A549 (cell line): Measurements from ENCODE around the gene AREL1. TPM values are rescaled to one million over a fixed set of nuclear protein-coding genes. Genes with fewer than 3 reads are reported as not detected.

Experiments
- ATAC-seq, 2 experiments: fragments of 200-7000 bp in 1 of 2; fragments of >200 bp in 1 of 2; cut with Nextera tagmentation in 1 of 2; cut with Tn5 transposase in 1 of 2; 3 replicates each; pipeline versions ENCODE4 v1.8.0 to v1.9.1; 2018 to 2020; ENCODE audit warnings: mild to moderate bottlenecking in 1 of 2, moderate library complexity in 1 of 2
- CTCF ChIA-PET: fragments of 300-600 bp; sonication (Branson Sonifier 250); formaldehyde crosslinking; extraction: SDS; loops from one replicate; lab custom pipeline; 2021; ENCODE audit warnings: antibody characterized with exemption, inconsistent platforms; lab: Yijun Ruan, JAX
- POLR2A ChIA-PET: fragments of 350-600 bp; formaldehyde crosslinking; extraction: SDS; loops from one replicate; lab custom pipeline; 2021; ENCODE audit warnings: antibody characterized with exemption, inconsistent platforms; lab: Yijun Ruan, JAX
- DNase-seq, 2 experiments: peaks; one replicate each; pipeline versions ENCODE4 v3.0.0 to v3.0.0-alpha.2; 2011 to 2016; ENCODE audit warnings: low read depth in 1 of 2, low spot score in 1 of 2
- FAIRE-seq: peaks from 2 replicates; lab custom pipeline; 2011; peaks lifted over from hg19 to GRCh38; lab: Jason Lieb, UNC
- H3K27ac ChIP-seq, 2 experiments: fragments of >200 bp; sonication (Bioruptor Twin); formaldehyde crosslinking; 3 replicates each; pipeline ENCODE4 v1.5.1; 2016 to 2017
- H3K4me1 ChIP-seq: fragments of >200 bp; sonication (Bioruptor Twin); formaldehyde crosslinking; 3 replicates; pipeline ENCODE4 v1.6.1; 2016
- H3K4me2 ChIP-seq: fragments of >200 bp; sonication (Bioruptor Twin); formaldehyde crosslinking; 3 replicates; pipeline ENCODE4 v1.6.1; 2016
- H3K4me3 ChIP-seq: fragments of >200 bp; sonication (Bioruptor Twin); formaldehyde crosslinking; 3 replicates; pipeline ENCODE4 v1.5.1; 2016
- H3K9me3 ChIP-seq: fragments of >200 bp; sonication (Bioruptor Twin); formaldehyde crosslinking; 3 replicates; pipeline ENCODE4 v1.6.1; 2016
- BHLHE40 ChIP-seq: IDR thresholded peaks from 2 replicates; pipeline ENCODE4 v1.6.1; 2012; ENCODE audit warnings: low read depth, low read length, inconsistent platforms
- CBX2 ChIP-seq: fragments of 200-600 bp; sonication (generic); IDR thresholded peaks from 2 replicates; pipeline ENCODE4 v1.6.1; 2016; ENCODE audit warnings: low read depth, mild to moderate bottlenecking, borderline replicate concordance
- CHD2 ChIP-seq: fragments of 150-350 bp; IDR thresholded peaks from 2 replicates; pipeline ENCODE4 v1.6.1; 2014; ENCODE audit warnings: low read length; ENCODE audit not compliant: partially characterized antibody
- EHF ChIP-seq: fragments of 250-450 bp; sonication (Bioruptor Pico); IDR thresholded peaks from 2 replicates; pipeline ENCODE4 v1.5.0; 2020; ENCODE audit warnings: mild to moderate bottlenecking
- ELK1 ChIP-seq: fragments of 150-350 bp; IDR thresholded peaks from 2 replicates; pipeline ENCODE4 v1.6.1; 2014; ENCODE audit warnings: low read depth, mild to moderate bottlenecking, low read length
- ESRRA ChIP-seq: fragments of 150-350 bp; IDR thresholded peaks from 2 replicates; pipeline ENCODE4 v1.6.1; 2014; ENCODE audit warnings: mild to moderate bottlenecking, low read length, borderline replicate concordance
- FOSL2 ChIP-seq, 2 experiments: fragments of 450-650 bp in 1 of 2; fragments of >200 bp in 1 of 2; sonication (Bioruptor Twin) in 1 of 2; formaldehyde crosslinking; IDR thresholded peaks; 2 replicates each; pipeline versions ENCODE4 v1.5.0 to v1.6.1; 2016 to 2020; ENCODE audit warnings: mild to moderate bottlenecking in 1 of 2, moderate library complexity in 1 of 2
- GATA3 ChIP-seq: IDR thresholded peaks from 2 replicates; pipeline ENCODE4 v1.6.1; 2012; ENCODE audit warnings: borderline replicate concordance
- HDAC2 ChIP-seq: fragments of 200-600 bp; sonication (generic); IDR thresholded peaks from 2 replicates; pipeline ENCODE4 v1.6.1; 2016
- HEYL ChIP-seq: fragments of 250-450 bp; sonication (Bioruptor Pico); IDR thresholded peaks from 2 replicates; pipeline ENCODE4 v1.8.0; 2021; ENCODE audit warnings: mild to moderate bottlenecking, moderate library complexity
- JUNB ChIP-seq: fragments of >200 bp; sonication (Bioruptor Twin); formaldehyde crosslinking; IDR thresholded peaks from 2 replicates; pipeline ENCODE4 v1.6.1; 2016
- KDM1A ChIP-seq: fragments of 200-600 bp; sonication (generic); IDR thresholded peaks from 2 replicates; pipeline ENCODE4 v1.6.1; 2016; ENCODE audit warnings: low read depth, mild to moderate bottlenecking
- MAFK ChIP-seq: fragments of 450-650 bp; IDR thresholded peaks from 2 replicates; pipeline ENCODE4 v1.6.1; 2014; ENCODE audit not compliant: partially characterized antibody
- NFE2L2 ChIP-seq: fragments of 150-350 bp; conservative IDR thresholded peaks from 2 replicates; pipeline ENCODE4 v1.6.1; 2014; ENCODE audit warnings: low read length
- NPAS2 ChIP-seq: fragments of 250-450 bp; sonication (Bioruptor Pico); IDR thresholded peaks from 2 replicates; pipeline ENCODE4 v1.8.0; 2022; ENCODE audit warnings: mild to moderate bottlenecking, moderate library complexity, borderline replicate concordance
- PBX3 ChIP-seq: IDR thresholded peaks from 2 replicates; pipeline ENCODE4 v1.6.1; 2012
- PHF8 ChIP-seq: fragments of 200-600 bp; sonication (generic); IDR thresholded peaks from 2 replicates; pipeline ENCODE4 v1.6.1; 2016; ENCODE audit warnings: low read depth, mild to moderate bottlenecking, antibody characterized with exemption, moderate library complexity, borderline replicate concordance
- RAD21 ChIP-seq, 2 experiments: fragments of >200 bp in 1 of 2; sonication (Bioruptor Twin) in 1 of 2; formaldehyde crosslinking in 1 of 2; IDR thresholded peaks in 1 of 2; conservative IDR thresholded peaks in 1 of 2; 2 replicates in 1 of 2; 3 replicates in 1 of 2; pipeline ENCODE4 v1.6.1; 2012 to 2018; ENCODE audit warnings: inconsistent platforms in 1 of 2
- RARB ChIP-seq: fragments of 250-450 bp; sonication (Bioruptor Pico); IDR thresholded peaks from 2 replicates; pipeline ENCODE4 v1.8.0; 2021; ENCODE audit warnings: mild to moderate bottlenecking, moderate library complexity
- RCOR1 ChIP-seq: fragments of 150-350 bp; IDR thresholded peaks from 2 replicates; pipeline ENCODE4 v1.6.1; 2014; ENCODE audit warnings: antibody characterized with exemption, low read length, low read depth
- REST ChIP-seq: fragments of 200-600 bp; sonication (generic); IDR thresholded peaks from 2 replicates; pipeline ENCODE4 v1.6.1; 2016; ENCODE audit warnings: antibody characterized with exemption, mild to moderate bottlenecking, moderate library complexity
- RNF2 ChIP-seq: fragments of 200-600 bp; sonication (generic); IDR thresholded peaks from 2 replicates; pipeline ENCODE4 v1.6.1; 2016; ENCODE audit warnings: low read depth, mild to moderate bottlenecking, antibody characterized with exemption, moderate library complexity, borderline replicate concordance
- TFCP2L1 ChIP-seq: fragments of 250-450 bp; sonication (Bioruptor Pico); IDR thresholded peaks from 2 replicates; pipeline ENCODE4 v1.5.0; 2021; ENCODE audit warnings: mild to moderate bottlenecking
- ZSCAN20 ChIP-seq: fragments of 250-450 bp; sonication (Bioruptor Pico); IDR thresholded peaks from 2 replicates; pipeline ENCODE4 v1.8.0; 2022; ENCODE audit warnings: mild to moderate bottlenecking, moderate library complexity
- whole genome bisulfite sequencing: methylation state at CpG from one replicate; pipeline ENCODE4 v1.1.6; 2017; ENCODE audit errors: missing lambda C conversion rate; 5-methylcytosine and 5-hydroxymethylcytosine counted together
- polyA plus RNA-seq, 4 experiments: library from polyadenylated mRNA; depleted of rRNA in 3 of 4; stranded (reverse); fragments of >200 nt; fragmentation: RNase III in 1 of 4; extraction: RNeasy Plus Mini Kit Qiagen cat#74134 plus additional on column Dnase treatment in 1 of 4; gene quantifications; 2 replicates in 3 of 4; 3 replicates in 1 of 4; pipeline ENCODE4 v1.2.3, GENCODE V29; 2011 to 2017
- TF ChIP-seq, protein P1 (sequence below): IDR thresholded peaks from 2 replicates; pipeline ENCODE4 v1.6.1; 2012
- TF ChIP-seq, protein P2 (sequence below): IDR thresholded peaks from 2 replicates; pipeline ENCODE4 v1.6.1; 2012; ENCODE audit warnings: low read depth, borderline replicate concordance

The AREL1 gene
- polyA plus RNA-seq, 2 of the 4 experiments (the other 2 are of a cell fraction), result 27.5 to 48.6 TPM

- POLR2A ChIA-PET, result no interaction called here
- WGBS, result 71% methylated on average over 2 of the region's 2 CpGs
- H3K9me3 ChIP-seq, result peaks cover 6% of the 10 kb centered on the region
- CTCF ChIA-PET, result no interaction called here
- no peak overlapping the region for H3K4me3 ChIP-seq
- no peak overlapping the region for H3K4me2 ChIP-seq
- DNase-seq (no peak), FAIRE-seq (no peak), ATAC-seq (no peak)
- TF ChIP-seq RAD21 (conservative IDR thresholded peaks at IDR 0.05 in 1 of 2, IDR thresholded peaks at IDR 0.05 in 1 of 2) (no peak), JUNB (no peak), REST (no peak), RCOR1 (no peak), NPAS2 (CRISPR knock-in tag) (no peak), NFE2L2 (no peak), ZSCAN20 (CRISPR knock-in tag) (no peak), RARB (no peak), KDM1A (no peak), PBX3 (no peak), HDAC2 (no peak), MAFK (no peak), GATA3 (no peak)
- TF ChIP-seq, protein P1, sequence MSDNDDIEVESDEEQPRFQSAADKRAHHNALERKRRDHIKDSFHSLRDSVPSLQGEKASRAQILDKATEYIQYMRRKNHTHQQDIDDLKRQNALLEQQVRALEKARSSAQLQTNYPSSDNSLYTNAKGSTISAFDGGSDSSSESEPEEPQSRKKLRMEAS, result no peak
- TF ChIP-seq, protein P2, sequence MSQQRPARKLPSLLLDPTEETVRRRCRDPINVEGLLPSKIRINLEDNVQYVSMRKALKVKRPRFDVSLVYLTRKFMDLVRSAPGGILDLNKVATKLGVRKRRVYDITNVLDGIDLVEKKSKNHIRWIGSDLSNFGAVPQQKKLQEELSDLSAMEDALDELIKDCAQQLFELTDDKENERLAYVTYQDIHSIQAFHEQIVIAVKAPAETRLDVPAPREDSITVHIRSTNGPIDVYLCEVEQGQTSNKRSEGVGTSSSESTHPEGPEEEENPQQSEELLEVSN, result no peak
- no peak overlapping the region for H3K27ac ChIP-seq
- H3K4me1 ChIP-seq, result 0 out of 3 replicates have a peak, but pooled peaks cover 4% of the 10 kb centered on the region
These were observed 15.3 kb downstream of the AREL1 start for GRCh38 chr14:74697543-74697942.

DNA sequence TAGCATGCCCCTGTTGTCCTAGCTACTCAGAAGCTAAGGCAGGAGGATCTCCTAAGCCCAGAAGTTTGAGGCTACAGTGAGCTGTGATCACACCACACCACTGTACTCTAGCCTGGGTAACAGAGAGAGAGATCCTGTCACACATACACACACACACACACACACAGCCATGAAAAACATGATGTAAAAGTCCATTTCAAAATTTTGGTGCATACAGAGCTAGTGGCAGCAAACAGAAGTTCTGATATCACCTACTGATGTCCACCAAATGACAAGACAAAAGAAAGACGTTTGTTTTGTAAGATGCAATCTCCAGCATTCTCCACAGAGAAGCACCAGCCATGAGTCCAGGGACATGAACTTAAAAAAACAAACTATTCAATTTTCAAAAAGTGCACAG is 15.9 kb downstream of the AREL1 start:
- Histone ChIP-seq H3K4me3 (no peak overlapping the region), H3K9me3 (peaks cover 1% of the 10 kb centered on the region; the same call in 1 of the 3 replicates), H3K4me1 (0 out of 3 replicates have a peak, but pooled peaks cover 4% of the 10 kb centered on the region), H3K27ac (no peak overlapping the region), H3K4me2 (no peak overlapping the region)
- FAIRE-seq, result no peak
- ChIA-PET CTCF (no interaction called here), POLR2A (no interaction called here)
- DNase-seq, result no peak
- no peak for ATAC-seq
- WGBS, result 54% methylated on average over 1 of the region's 1 CpG
- TF ChIP-seq REST (no peak), MAFK (no peak), RARB (no peak), ESRRA (no peak), ELK1 (no peak), BHLHE40 (no peak), FOSL2 (IDR thresholded peaks at IDR 0.05) (no peak), FOSL2 (CRISPR knock-in tag; IDR thresholded peaks at IDR 0.05) (no peak), CHD2 (no peak), CBX2 (no peak), EHF (CRISPR knock-in tag) (no peak), TFCP2L1 (CRISPR knock-in tag) (no peak), RCOR1 (no peak), PHF8 (no peak), HEYL (CRISPR knock-in tag) (no peak), RNF2 (no peak)
- TF ChIP-seq, protein P2, result no peak
